M059J (cell line): Measurements from ENCODE around the gene FBN1. TPM values are rescaled to one million over a fixed set of nuclear protein-coding genes. Genes with fewer than 3 reads are reported as not detected.

Experiments
- DNase-seq: peaks from one replicate; pipeline ENCODE4 v3.0.0-alpha.2; 2012; ENCODE audit warnings: low read depth
- total RNA-seq: library from RNA; depleted of rRNA; stranded (reverse); fragments of >200 nt; shearing (Covaris generic); gene quantifications from 2 replicates; pipeline ENCODE4 v1.2.3, GENCODE V29; 2014

Gene FBN1
- total RNA-seq, 1 experiment from 2014 or later = 123 TPM

DNA sequence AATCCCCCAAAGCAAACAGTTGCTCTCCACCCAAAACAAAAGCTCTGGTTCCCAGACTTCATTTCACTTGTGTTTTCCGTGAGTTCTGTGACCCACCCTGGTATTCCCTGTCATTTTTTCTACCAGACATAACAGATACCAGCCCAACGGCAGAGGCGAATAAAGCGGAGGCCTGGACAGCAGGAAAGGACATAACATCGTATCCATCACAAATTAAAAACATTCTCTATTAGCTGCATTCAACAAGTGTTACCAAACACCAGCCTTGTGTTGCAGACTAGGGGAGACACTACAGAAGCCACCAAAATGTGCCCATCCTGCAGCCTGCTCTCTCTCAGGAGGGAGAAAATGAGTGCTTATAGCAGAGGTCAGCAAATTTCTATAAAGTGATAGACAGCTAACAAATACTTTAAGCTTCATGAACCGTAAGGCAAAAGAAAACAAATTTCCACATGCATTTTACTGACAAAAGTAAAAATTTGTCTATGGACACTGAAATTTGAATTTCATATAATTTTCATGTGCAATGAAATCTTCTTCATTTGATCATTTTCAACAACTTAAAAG, 7.1 kb upstream of the FBN1 start:
- no peak for DNase-seq

DNA sequence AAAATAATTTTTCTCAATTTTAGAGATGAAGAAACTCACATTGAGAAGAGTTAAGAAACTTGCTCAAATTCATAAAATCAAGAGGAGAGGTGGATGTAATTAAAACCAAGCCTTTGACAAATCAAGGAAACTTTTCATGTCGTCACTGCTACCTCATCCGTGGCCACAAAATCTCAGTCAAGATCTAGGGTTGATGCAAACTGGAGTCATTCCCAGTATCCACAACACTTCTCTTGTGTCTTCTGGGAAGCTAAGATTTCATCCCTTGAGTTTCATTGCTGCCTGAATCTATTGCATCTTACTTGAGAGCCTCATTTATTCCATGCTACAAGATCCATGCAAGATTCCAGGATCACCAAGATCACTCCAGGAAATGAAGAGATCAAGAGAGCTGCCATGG, 5.4 kb upstream of the FBN1 start:
- DNase-seq = no peak

DNA sequence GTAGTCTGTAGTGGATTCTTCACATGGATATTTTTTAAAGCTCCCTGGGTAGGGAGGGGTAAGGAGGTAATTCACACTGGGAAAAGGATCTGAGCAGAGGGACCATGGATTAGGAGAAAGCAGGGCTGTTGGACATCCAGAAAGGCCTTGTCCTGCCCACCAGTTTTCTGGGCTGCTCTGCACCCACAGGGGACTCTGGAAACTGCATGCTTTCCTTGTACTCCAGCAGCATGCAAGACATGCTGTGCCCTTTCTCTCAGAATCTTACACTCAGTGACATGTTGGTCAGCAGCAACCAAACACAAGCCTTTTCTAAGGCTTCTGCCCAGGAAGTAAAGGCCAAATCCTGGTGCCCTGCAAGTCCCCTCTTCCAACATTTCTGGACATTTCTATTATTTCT, 2.5 kb upstream of the FBN1 start:
- DNase-seq = peak; percentile 49

DNA sequence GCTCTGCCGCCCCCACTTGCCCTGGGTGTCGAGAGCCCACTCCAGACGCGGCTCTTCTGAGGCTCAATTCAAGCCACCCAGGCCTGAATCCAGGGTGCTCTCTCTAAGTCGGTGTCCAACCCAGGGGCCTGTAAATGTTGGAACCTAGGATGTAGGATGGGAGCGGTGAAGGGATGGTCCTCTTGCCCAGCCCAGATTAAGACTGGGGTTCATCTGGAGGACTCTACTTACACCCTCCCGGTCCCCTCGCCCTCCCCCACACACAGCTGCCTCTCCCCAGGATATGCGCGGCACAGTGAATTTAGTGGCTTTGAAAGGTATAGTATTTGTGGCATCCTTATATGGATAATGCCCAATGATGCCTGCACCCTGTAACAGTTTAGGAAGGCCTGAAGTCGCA, 822 bp upstream of the FBN1 start:
- no peak for DNase-seq

DNA sequence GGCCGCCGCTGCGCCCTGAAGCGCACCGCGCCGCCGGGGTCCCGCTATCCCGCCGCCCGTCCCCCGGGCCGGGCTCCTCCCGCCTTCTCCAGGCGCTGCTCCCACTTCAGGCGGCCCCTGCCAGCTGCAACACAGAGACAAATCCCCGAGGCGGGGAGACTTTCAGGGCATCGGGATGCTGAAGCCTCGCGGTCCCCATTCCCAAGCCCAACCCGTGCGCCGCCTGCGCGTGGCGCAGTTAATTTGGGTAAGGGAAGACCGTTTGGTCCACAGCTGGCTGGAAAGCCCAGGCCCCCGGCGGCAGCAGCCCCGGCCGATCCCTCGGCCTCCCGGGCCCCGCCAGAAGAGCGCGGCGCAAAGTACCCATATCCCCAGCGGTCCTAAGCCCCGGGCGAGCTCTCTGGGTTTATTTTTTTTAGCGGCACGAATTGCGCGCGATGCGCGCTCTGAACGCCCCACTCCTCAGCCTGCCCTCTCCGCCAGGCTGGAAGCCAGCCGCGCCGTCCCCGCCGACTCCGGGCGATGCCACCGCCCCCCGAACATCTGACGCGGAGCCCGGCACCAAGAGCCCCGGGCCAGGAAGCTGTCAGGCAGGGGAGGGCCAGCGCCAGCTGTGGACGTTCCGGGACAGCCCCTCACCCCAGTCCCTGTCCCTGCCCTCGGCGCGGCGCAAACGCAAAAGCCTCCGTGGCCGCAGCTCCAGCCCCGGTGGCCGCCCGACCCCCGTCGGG, 517 bp downstream of the FBN1 start:
- DNase-seq = peak; percentile 67

DNA sequence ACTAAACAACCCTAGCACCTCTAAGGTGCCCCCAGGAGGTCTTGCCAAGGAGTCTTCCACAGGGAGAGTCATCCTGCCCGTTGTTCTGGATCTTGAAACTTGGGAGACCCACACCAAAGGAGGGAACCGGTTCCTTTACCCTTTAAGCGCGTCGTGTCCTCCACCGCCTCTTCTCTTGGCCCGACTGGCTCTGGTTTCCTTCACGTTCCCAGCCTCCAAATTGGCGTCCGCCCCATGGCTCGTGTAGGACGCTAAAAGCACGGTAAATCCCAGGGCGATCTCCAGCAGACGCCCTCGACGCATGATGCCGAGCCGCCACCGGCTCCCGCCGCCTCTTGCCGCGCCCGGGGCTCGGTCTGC, 1.1 kb downstream of the FBN1 start:
- DNase-seq = peak; percentile 58

DNA sequence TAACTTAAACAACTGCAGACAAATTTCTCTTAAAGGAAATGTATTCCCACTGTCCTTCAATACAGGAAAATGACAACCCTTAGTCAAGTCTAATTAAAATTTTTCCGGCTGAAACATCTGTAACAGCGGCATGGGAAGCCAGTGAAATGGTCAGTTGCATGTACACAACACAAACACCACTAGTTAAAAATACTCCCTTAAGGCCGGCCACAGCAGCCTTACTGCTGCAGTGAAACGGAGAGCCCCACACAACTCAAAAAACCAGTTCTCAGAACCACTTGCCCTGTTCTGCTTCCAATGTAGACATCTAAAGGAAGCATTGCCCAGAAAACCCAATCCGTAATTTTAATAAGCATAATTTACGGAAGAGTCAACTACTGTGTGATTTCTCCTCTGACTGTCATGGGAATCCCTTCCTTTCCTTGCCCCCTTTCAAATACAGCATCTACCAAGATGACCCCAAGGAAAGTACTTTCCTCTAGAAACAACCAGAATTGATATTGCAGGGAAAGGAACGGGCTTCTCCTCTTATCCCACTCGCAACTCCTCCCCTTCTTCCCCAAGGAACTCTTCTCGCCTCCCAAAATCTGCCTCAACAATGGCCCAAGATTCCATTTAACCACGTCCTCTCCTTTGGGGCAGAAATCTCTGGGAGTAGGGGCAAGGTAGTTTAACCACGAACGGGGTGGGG, 1.6 kb downstream of the FBN1 start:
- DNase-seq = no peak

DNA sequence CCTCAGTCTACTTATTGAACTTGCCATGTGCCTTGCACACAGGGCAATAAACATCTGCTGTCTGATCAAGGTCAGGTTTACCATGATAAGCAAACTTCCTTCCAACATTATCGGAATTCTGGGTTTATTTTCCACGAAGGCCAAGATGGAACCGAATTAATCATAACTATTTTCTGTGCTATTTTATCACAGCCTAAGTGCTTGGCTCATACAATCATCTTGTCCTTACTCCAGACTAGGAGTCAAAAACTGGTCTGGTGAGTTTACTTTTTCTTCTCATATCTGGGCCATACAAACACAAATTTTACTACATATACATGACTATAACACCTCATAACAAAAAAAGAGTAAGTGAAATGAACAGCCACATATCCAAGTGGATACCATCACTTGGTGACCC, 2.3 kb downstream of the FBN1 start:
- DNase-seq = no peak

DNA sequence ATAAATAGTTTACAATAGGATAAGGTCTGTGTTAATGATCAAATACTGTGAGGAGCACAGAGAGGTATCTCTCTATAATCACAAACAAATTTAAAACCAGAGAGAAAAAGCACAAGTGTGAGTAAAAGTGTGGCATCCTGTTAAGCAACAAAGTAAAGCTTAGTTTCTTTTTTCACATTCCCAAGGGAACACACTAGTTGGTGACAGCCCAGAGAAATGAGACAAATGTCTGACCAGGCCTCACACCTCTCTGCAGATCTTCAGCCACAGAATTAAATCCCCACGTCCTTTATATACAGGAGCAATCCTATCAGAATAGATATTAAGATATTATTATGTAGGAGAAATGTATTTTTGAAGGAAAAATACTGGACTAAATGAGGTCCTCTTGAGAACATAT, 2.7 kb downstream of the FBN1 start:
- peak; percentile 22 for DNase-seq

DNA sequence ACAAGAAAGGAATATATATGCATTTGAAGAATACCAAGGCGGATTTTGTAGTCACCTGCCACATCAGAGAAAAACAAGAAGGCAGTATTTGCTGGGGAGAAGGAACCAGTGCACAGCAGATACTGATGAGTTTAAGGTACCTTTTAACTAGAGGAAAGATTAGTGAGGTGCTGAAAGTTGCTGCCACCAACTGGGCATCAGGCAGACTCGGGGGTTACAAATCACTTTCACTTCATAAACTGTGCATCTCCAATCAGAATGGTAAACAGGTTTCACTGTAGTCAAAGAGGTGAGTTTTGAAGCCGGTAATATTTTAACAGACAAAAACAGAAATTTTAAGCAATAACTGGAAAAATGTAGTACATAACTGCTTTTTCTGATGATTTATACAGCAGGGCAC, 4.1 kb downstream of the FBN1 start:
- peak; percentile 64 for DNase-seq

DNA sequence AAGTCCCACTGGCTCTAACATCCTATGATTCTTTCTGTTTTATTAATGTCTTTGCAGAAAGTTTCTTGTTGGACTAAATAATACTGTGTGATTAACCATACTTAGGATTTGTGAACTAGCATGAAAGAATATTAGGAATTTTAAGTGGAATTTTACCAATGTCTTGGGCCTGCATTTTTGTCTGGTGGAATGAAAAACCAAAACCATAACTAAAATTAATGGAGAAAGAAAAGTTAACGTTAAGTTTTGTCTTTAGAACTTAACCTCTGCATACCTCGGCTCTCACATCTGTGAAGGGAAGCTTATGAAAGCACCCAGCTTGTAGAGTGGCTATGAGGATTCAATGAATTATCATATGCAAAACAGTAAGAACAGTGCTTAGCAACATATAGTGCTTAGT, 6.5 kb downstream of the FBN1 start:
- no peak for DNase-seq

DNA sequence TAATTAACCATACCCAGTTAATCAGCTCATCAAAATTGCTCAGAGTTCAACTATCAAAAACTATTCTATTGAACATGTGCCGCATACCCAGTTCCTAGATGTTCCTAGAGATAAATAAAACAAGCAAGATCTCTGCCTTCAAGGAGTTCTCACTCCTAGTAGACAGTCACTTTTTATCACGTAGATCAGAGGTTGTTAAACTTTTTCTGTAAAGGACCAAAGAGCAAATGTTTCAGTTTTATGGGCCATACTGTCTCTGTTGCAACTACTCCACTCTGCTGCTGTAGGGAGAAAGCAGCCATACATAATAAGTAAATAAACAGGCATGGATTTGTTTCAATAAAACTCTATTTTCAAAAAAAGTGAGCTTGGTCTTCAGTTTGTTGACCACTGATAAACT, 7.9 kb downstream of the FBN1 start:
- DNase-seq = no peak

DNA sequence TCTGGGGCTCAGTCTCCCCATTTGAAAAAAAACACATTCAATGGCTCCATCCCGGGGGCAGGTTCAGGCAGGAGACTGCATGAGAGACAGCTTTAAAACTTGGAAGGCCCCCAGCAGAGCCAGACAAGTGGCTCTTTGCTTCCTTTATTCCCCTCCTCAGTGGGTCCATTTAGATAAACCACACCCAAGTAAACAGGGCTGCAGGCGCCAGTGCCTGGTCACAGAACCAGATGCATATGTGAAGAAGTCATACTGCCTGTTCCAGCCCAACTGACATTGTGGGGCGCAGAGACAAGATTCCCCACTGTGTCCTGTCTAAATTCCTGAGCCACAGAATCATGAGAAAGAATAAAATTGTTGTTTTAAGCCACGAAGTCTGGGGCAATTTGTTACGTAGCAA, 9.0 kb downstream of the FBN1 start:
- DNase-seq = no peak

DNA sequence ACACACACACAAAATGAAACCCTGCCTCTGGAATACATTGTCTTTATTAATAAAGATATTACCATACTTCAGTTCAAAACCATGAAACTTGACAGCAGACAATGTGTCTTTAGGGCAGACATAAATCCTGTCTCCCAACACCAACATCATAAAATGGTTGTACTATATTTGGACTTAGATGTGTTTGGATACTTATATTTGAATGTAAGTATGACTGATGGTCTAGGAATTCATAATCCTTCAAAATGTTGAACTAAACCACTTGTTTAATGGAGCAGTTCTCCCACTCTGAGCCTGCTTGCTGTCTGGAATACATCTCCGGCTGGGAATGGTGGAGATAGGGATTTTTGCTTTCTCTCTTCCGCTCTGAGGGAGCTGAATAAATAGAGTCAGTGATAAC, 10.6 kb downstream of the FBN1 start:
- no peak for DNase-seq

DNA sequence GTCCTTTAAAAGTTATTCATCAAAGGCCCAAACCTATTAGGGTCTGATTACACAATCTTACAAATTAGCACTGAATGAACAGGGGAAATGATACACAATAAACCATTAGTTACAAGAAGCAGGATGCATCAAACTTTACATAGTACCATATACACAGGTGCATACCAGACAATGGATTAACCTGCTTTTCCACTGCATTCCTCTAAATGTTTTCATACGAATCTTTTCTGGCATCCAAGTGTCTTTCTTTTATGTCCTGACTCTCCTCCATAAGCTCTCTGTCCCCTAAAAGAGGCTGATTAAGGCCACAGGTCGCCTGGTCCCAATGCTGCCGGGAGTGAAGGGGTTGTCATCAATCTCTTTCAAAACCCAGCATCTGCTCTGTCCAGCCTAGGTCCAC, 11.4 kb downstream of the FBN1 start:
- no peak for DNase-seq

DNA sequence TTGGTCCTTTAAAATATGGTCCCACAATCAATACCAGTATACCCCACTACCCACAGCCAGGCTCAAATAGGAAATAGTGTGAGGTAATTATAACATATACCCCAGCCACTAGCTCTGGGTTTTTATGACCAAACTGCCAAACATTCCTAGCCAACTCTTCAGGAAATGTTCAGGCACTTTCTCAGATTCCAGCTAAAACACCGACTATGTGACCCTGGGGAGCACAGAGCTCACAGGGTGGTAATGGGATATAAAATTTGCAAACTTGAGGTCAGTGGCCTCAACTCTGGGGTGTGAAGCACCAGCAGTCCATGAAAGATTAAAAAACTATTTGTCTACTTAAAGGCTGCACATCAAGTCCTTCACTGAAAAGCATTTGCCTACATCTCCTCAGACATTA, 12.9 kb downstream of the FBN1 start:
- DNase-seq = peak; percentile 46

DNA sequence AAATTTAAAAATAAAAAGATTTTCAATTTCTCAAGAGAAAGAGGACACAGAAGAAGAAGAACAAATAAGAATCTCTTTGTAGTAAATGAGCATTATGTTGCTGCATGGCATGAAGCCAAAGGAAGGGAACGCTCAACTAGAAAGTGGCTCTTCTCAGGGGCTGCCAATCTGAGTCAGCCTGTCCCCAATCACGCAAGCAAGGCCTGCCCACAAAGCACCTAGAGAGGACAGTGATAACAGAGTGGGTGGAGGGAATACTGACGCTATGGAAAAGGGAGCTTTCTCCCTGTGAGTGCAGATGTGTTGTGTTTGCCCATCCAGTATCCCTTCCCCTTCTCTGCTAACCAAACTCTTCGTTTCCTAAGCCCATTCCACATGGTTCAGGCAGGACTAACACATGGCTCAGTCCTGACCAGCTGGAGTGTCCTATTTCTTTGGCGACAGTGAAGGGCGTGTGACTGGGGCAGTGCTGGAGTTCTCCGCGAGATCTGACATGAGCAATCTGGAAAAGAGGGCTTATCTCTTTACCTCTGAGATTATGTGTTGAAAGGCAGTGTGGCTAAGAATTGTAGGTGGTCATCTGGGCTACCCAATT, 14.2 kb downstream of the FBN1 start:
- peak; percentile 60 for DNase-seq

DNA sequence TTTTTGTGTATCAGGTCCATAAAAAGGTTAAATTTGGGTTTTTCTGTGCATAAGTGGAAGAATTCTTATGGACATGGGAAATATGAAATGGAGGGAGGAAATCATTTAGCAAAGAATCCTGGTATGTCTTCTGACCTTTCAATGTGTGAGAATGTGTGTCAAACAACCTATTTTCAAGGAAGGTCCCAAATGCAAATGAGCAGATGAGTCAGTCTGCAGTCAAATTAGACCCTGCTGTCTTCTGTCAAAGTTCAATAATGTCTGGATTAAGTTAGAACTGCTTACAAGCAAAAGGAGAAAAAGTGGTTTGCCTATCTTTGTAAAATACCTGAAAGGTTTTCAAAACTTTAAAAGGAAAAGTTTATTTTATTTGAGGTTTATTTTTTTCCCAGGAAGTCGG, 15.3 kb downstream of the FBN1 start:
- peak; percentile 38 for DNase-seq

DNA sequence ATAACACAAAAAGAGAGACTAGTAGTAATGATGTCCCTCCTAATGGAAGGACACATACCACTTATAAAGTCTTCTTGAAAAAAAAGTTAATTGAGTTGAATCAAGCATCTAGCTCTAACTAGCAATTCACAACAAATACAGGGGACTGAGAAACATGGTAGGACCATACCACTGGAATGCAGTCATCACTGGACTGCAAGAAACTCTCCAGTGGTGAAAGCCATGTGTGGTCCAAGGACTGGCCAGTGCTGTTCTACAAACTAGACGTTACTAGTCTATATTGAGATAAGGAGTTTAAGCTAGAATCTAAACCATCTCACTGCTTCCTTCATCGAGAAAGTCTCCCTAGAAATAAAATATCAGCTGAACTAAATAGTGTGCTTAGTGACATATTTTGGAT, 16.7 kb downstream of the FBN1 start:
- no peak for DNase-seq

DNA sequence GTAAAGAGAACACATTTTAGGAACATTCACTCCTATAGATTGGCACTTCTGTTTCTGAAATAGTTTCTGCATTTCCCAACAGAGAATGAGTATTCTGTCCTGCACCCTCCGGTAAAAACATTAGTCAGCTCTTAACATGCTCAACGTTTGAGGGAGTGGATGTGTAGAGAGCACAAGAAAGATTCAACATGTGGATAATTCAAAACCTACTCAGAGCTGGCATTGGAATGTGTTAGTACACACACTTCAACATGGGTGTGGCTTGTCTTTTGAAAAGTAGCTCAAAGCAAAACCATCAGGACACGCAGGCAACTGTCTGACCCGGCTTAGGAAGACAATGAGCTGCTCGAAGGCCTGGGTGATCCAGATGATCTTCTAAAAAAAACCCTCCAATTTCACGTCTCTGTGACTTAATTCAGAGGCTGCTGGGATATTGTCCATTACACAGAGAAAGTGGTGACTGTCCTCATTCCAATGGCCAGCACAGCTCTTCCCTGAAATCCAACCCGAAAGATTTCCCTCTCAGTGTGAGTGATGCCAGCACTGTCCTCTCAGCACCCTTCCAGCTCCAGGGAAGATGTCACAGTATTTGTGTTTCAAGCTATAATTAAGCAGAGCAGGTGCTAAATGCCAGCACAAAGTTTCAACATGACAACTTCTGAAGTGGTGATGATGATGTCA, 18.1 kb downstream of the FBN1 start:
- DNase-seq = peak; percentile 70

DNA sequence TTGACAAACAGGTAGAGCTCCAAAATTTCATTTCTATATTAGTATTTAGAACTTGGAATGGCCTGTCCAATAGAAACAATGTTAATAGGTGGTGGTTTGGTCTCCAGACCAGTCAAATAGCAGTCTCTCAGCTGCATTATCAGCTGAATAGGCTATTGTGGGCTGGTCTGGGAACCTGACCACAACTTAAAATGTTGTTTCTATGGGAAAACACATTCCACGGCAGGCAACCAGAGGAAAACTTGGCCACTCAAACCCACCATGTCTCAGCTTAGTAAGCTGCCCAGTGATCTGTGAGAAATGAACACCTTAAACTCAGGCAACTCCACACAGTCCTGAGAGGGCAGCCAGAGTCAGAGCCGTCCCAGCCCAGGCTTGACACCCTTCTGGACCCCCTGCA, 20.4 kb downstream of the FBN1 start:
- peak; percentile 27 for DNase-seq

DNA sequence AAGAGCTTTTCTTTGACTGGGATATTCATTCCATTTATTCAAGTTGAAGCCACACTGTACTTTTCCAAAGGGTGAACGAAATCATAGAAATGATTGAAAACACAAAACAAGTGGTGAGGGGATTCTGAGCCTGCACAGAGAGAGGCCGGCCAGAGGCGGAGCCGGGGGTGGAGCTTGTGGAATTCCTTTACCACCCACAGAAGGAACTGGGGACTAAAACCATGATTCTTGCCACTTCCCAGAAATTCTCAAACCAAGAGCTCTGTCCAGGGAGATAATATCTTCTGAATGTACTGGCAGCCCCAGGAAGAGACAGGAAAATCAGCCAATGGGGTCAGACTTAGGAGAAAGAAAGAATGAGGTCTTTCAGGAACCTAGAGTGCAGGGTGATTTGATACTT, 20.8 kb downstream of the FBN1 start:
- no peak for DNase-seq

DNA sequence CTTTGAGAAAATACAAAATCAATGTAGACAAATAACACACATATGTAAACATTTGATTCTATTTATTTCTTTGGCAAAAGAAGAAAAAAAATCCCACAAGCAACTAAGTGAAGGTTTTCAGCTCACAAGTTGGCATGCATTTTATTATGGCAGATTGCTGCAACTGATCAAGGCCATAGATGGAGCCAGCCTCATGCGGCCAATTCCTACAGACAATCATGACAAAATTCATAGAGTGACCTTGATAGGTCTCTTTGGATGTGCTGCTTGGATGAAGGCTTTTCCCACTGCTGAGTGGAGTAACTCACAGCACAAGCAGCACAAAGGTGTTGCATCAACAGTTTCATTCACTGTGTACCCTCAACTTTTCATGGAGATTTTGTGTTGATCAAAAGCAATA, 22.1 kb downstream of the FBN1 start:
- no peak for DNase-seq
